H1 (cell line): ENCODE data around the gene TAPT1.

ENCODE experiments used
- CHD1 ChIP-seq: IDR thresholded peaks from 2 replicates; pipeline ENCODE4 v1.6.1; 2012; ENCODE audit warnings: low read depth, low read length, improper control_type of control experiment
- EZH2 ChIP-seq: fragments of 200-600 bp; sonication (generic); IDR thresholded peaks from 2 replicates; pipeline ENCODE4 v1.7.1; 2012; ENCODE audit warnings: low read depth, mild to moderate bottlenecking, moderate library complexity, low read length, inconsistent platforms; ENCODE audit not compliant: severe bottlenecking
- JUND ChIP-seq: IDR thresholded peaks from 2 replicates; pipeline ENCODE4 v1.6.1; 2011; ENCODE audit warnings: mild to moderate bottlenecking, improper control_type of control experiment, low read length
- MAX ChIP-seq: IDR thresholded peaks from 2 replicates; pipeline ENCODE4 v1.6.1; 2012; ENCODE audit warnings: inconsistent platforms
- POLR2A ChIP-seq, 2 experiments: IDR thresholded peaks; 1 replicate in 1 of 2; 2 replicates in 1 of 2; pipeline ENCODE4 v1.6.1; 2011; ENCODE audit warnings: low read depth in 2 of 2, low read length in 2 of 2, mild to moderate bottlenecking in 2 of 2; ENCODE audit errors: control extremely low read depth in 1 of 2
- ZNF274 ChIP-seq: IDR thresholded peaks from 2 replicates; pipeline ENCODE4 v1.7.0; 2012; ENCODE audit warnings: low read length, borderline replicate concordance; ENCODE audit errors: extremely low read depth
- TF ChIP-seq, protein P1 (sequence below), 3 experiments: IDR thresholded peaks; 1 replicate in 2 of 3; 2 replicates in 1 of 3; pipeline versions ENCODE4 v1.5.1 to v1.6.1; 2011; ENCODE audit warnings: low read length in 3 of 3, mild to moderate bottlenecking in 3 of 3, inconsistent platforms in 2 of 3, low read depth in 1 of 3, moderate library complexity in 1 of 3; ENCODE audit not compliant: insufficient read depth in 1 of 3; ENCODE audit errors: control extremely low read depth in 1 of 3
- TF ChIP-seq, protein P2 (sequence below): IDR thresholded peaks from 2 replicates; pipeline ENCODE4 v1.6.1; 2011; ENCODE audit warnings: low read length, improper control_type of control experiment

- TF ChIP-seq POLR2A (IDR thresholded peaks at IDR 0.05; ENCODE audit: control extremely low read depth in 1 of 2, low read depth in 2 of 2, low read length in 2 of 2) = no peak
- TF ChIP-seq, protein P1, sequence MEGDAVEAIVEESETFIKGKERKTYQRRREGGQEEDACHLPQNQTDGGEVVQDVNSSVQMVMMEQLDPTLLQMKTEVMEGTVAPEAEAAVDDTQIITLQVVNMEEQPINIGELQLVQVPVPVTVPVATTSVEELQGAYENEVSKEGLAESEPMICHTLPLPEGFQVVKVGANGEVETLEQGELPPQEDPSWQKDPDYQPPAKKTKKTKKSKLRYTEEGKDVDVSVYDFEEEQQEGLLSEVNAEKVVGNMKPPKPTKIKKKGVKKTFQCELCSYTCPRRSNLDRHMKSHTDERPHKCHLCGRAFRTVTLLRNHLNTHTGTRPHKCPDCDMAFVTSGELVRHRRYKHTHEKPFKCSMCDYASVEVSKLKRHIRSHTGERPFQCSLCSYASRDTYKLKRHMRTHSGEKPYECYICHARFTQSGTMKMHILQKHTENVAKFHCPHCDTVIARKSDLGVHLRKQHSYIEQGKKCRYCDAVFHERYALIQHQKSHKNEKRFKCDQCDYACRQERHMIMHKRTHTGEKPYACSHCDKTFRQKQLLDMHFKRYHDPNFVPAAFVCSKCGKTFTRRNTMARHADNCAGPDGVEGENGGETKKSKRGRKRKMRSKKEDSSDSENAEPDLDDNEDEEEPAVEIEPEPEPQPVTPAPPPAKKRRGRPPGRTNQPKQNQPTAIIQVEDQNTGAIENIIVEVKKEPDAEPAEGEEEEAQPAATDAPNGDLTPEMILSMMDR (IDR thresholded peaks at IDR 0.05; ENCODE audit: control extremely low read depth in 1 of 3, insufficient read depth in 1 of 3, low read depth in 1 of 3, low read length in 3 of 3) = no peak
- TF ChIP-seq, protein P2, sequence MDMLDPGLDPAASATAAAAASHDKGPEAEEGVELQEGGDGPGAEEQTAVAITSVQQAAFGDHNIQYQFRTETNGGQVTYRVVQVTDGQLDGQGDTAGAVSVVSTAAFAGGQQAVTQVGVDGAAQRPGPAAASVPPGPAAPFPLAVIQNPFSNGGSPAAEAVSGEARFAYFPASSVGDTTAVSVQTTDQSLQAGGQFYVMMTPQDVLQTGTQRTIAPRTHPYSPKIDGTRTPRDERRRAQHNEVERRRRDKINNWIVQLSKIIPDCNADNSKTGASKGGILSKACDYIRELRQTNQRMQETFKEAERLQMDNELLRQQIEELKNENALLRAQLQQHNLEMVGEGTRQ = no peak
- no peak for TF ChIP-seq EZH2
- no peak for TF ChIP-seq ZNF274
- TF ChIP-seq JUND = no peak
- TF ChIP-seq CHD1 = no peak
- TF ChIP-seq MAX = no peak
Observed at GRCh38 chr4:16237715-16238114, 11.4 kb upstream of the TAPT1 start.
